ENCODE data around the gene TUT1. TPM values are rescaled to one million over a fixed set of nuclear protein-coding genes. Genes with fewer than 3 reads are reported as not detected.
A peak's percentile ranks its signal among the peaks of the same experiment; 100 is the strongest.

Gene TUT1
- total RNA-seq, 1 experiment from 2014 or later: 40.0 TPM

- TF ChIP-seq MAX (CRISPR knock-in tag; IDR thresholded peaks at IDR 0.05) (no peak), EMX1 (CRISPR knock-in tag; IDR thresholded peaks at IDR 0.05) (no peak), IRF1 (CRISPR knock-in tag; IDR thresholded peaks at IDR 0.05) (no peak), E2F5 (CRISPR knock-in tag; IDR thresholded peaks at IDR 0.05) (no peak), AR (CRISPR knock-in tag; IDR thresholded peaks at IDR 0.05) (no peak), RORB (CRISPR knock-in tag; IDR thresholded peaks at IDR 0.05) (no peak), PRRX2 (CRISPR knock-in tag; IDR thresholded peaks at IDR 0.05) (no peak), CREM (CRISPR knock-in tag; IDR thresholded peaks at IDR 0.05) (no peak), ZBTB43 (CRISPR knock-in tag; IDR thresholded peaks at IDR 0.05) (no peak), HMGA2 (CRISPR knock-in tag; IDR thresholded peaks at IDR 0.05) (no peak), FOXK1 (CRISPR knock-in tag; IDR thresholded peaks at IDR 0.05) (peak; percentile 34; the same call in 1 of the 2 replicates), ETV6 (CRISPR knock-in tag; IDR thresholded peaks at IDR 0.05) (0 out of 2 replicates have a peak, but pooled peaks have one; percentile 13)
These were observed 7.9 kb upstream of the TUT1 start (continued) for GRCh38 chr11:62599069-62599696.

- no peak overlapping the region for H3K4me3 Mint-ChIP-seq
- TF ChIP-seq STAT6 (CRISPR knock-in tag; conservative IDR thresholded peaks at IDR 0.05; ENCODE audit: low read depth) (no peak), SOX15 (CRISPR knock-in tag; IDR thresholded peaks at IDR 0.05) (no peak), FOXP1 (CRISPR knock-in tag; IDR thresholded peaks at IDR 0.05; ENCODE audit: borderline replicate concordance) (no peak), MYBL2 (CRISPR knock-in tag; IDR thresholded peaks at IDR 0.05) (no peak), GABPB1 (CRISPR knock-in tag; IDR thresholded peaks at IDR 0.05) (no peak), OVOL2 (CRISPR knock-in tag; IDR thresholded peaks at IDR 0.05; ENCODE audit: borderline replicate concordance) (no peak), ZNF281 (CRISPR knock-in tag; IDR thresholded peaks at IDR 0.05) (no peak), SMAD4 (CRISPR knock-in tag; IDR thresholded peaks at IDR 0.05) (no peak), MXD4 (CRISPR knock-in tag; IDR thresholded peaks at IDR 0.05; ENCODE audit: borderline replicate concordance) (no peak), EMX1 (CRISPR knock-in tag; IDR thresholded peaks at IDR 0.05) (no peak)
- no peak overlapping the region for H3K27ac Mint-ChIP-seq
- DNase-seq (ENCODE audit: low spot score): no peak
- no peaks in the 10 kb centered on the region; the same call in 1 of the 2 replicates for H3K27me3 Mint-ChIP-seq (ENCODE audit: low read depth)
- no peak for ATAC-seq
- ChIA-PET POLR2A (no interaction called here), CTCF (no interaction called here)
- H3K9me3 Mint-ChIP-seq: no peaks in the 10 kb centered on the region
- H3K4me1 Mint-ChIP-seq: peaks cover 32% of the 10 kb centered on the region
- H3K36me3 Mint-ChIP-seq: peaks cover 61% of the 10 kb centered on the region
These were observed 3.8 kb upstream of the TUT1 start for GRCh38 chr11:62595124-62595523.
